ENCODE measurements around the gene RHCG.

GRCh38 chr15:89526181-89526580 lies 29.8 kb upstream of the RHCG start:
- TF ChIP-seq POLR2A (IDR thresholded peaks at IDR 0.05; ENCODE audit: low read length), result no peak
- TF ChIP-seq GATA1 (IDR thresholded peaks at IDR 0.05; ENCODE audit: low read depth, low read length), result no peak
